H1 (cell line): ENCODE measurements around the gene SRXN1.

ENCODE experiments used
- CEBPB ChIP-seq: IDR thresholded peaks from 2 replicates; pipeline ENCODE4 v1.6.1; 2012; ENCODE audit warnings: low read depth, low read length
- CHD2 ChIP-seq: IDR thresholded peaks from 2 replicates; pipeline ENCODE4 v1.6.1; 2012; ENCODE audit warnings: low read length, improper control_type of control experiment
- CTCF ChIP-seq, 3 experiments: IDR thresholded peaks; 1 replicate in 2 of 3; 2 replicates in 1 of 3; pipeline versions ENCODE4 v1.5.1 to v1.6.1; 2011; ENCODE audit warnings: low read length in 3 of 3, mild to moderate bottlenecking in 3 of 3, inconsistent platforms in 2 of 3, low read depth in 1 of 3, moderate library complexity in 1 of 3; ENCODE audit not compliant: insufficient read depth in 1 of 3; ENCODE audit errors: control extremely low read depth in 1 of 3
- MAX ChIP-seq: IDR thresholded peaks from 2 replicates; pipeline ENCODE4 v1.6.1; 2012; ENCODE audit warnings: inconsistent platforms
- PHF8 ChIP-seq: fragments of 200-600 bp; sonication (generic); conservative IDR thresholded peaks from 2 replicates; pipeline ENCODE4 v1.7.1; 2012; ENCODE audit warnings: low read depth, mild to moderate bottlenecking, inconsistent platforms, low read length, moderate library complexity
- RFX5 ChIP-seq: IDR thresholded peaks from 2 replicates; pipeline ENCODE4 v1.6.1; 2011; ENCODE audit warnings: low read depth, low read length, improper control_type of control experiment, borderline replicate concordance
- SIN3A ChIP-seq, 2 experiments: IDR thresholded peaks in 1 of 2; conservative IDR thresholded peaks in 1 of 2; 2 replicates each; pipeline ENCODE4 v1.6.1; 2011 to 2012; ENCODE audit warnings: low read length in 2 of 2, improper control_type of control experiment in 1 of 2, low read depth in 1 of 2, mild to moderate bottlenecking in 1 of 2
- TEAD4 ChIP-seq: IDR thresholded peaks from 2 replicates; pipeline ENCODE4 v1.6.1; 2012; ENCODE audit warnings: low read depth, low read length, inconsistent platforms, mixed read lengths

- TF ChIP-seq CTCF (IDR thresholded peaks at IDR 0.05; ENCODE audit: control extremely low read depth in 1 of 3, insufficient read depth in 1 of 3, low read depth in 1 of 3, low read length in 3 of 3) (no peak), CHD2 (no peak), PHF8 (no peak), TEAD4 (no peak), MAX (no peak), RFX5 (no peak), SIN3A (conservative IDR thresholded peaks at IDR 0.05 in 1 of 2, IDR thresholded peaks at IDR 0.05 in 1 of 2; ENCODE audit: low read depth in 1 of 2, low read length in 2 of 2) (no peak), CEBPB (no peak)
Observed at GRCh38 chr20:644692-645317, 8.2 kb downstream of the SRXN1 start.
